ENCODE results near the gene MAP3K5.
"Not testable (repeated sequence)": the region's sequence is repeated elsewhere in the genome, so short reads cannot be mapped to it uniquely, and the experiment has no call there.

MAP3K5 gene

GRCh38 chr6:136607932-136608772 lies 184.1 kb downstream of the MAP3K5 start:
- DNase-seq (ENCODE audit: low spot score) = peak; percentile 70

- no peak for DNase-seq (ENCODE audit: low spot score)
Measured at GRCh38 chr6:136607204-136607931, 184.9 kb downstream of the MAP3K5 start.

DNA sequence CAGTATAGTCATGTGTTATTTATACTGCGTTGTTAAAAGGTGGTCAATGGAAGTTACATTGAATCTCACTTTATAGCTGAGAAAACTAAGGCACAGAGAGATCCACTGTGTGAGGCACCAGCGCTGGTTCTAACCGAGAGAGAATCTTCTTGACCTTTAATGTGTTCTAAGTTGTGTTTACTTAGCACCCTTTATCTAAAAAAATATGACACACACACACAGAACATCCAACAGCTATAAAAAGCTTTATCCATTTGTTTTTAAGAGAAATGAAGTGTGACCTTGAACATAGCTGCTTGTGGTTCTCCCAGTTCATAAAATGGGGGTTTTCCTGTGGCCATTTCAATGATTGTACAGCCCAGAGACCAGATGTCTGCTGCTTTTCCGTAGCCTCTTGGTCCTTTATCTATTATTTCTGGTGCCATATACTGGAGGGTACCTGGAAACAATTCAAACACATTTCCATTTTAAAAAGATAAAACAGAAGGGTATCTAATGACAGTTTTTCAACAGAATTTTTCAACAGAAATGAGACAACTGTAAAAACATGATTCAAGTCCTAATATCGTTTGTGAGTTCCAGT lies 187.3 kb downstream of the MAP3K5 start:
- no peak for DNase-seq (ENCODE audit: low spot score)

- no peak for DNase-seq (ENCODE audit: low spot score)
Measured at GRCh38 chr6:136604328-136604825, 187.9 kb downstream of the MAP3K5 start.

DNA sequence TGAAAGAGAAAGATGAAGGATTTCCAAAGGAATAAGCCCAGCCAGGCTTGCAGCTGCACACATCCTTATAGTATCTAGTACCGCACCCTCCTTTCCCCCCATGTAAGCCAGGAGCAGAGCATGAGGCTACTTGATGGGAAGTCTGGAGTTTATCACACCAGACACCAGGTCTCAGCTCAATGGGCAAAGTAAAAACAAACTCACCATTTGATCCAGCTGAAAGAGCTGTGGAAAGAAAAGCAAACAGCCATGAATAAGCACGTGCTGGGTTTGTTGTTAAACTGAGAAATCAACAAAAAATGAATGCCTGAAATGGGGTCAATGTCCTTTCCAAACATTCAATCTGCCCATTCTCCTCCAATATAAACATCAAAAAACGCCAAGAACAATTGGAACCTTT lies 191.5 kb downstream of the MAP3K5 start:
- no peak for DNase-seq (ENCODE audit: low spot score)

DNA sequence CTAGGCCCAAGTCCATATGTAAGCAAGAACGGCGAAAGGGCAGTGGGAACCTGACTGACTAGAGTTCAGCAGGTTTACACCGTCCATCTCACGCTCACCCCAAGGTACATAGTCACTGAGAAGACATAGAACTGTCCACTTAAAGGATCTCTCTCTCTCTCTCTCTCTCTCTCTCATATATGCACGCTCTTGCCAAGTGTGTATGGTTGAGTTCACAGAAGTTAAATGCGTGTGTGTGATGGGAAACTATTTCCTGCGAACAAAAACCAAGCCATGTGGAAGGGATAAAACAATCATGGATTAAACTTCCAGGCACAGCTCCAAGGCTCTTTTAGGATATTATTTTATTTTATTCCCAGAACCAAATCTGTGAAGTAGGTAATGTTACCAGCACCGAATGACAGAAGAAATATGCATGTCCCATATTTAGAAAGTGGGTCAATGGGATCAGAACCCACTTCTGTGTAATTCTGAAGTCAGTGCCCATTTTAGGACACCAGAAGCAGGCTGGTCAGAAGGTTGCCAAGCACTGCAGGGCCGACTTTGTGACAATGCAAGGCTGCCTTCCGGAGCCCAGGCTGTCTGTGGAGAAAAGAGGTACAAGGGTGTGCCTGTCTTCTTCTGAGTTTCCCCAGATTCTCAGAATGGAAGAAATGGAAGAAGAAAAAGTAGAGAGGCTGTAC lies 192.8 kb downstream of the MAP3K5 start:
- DNase-seq (ENCODE audit: low spot score) = no peak

DNA sequence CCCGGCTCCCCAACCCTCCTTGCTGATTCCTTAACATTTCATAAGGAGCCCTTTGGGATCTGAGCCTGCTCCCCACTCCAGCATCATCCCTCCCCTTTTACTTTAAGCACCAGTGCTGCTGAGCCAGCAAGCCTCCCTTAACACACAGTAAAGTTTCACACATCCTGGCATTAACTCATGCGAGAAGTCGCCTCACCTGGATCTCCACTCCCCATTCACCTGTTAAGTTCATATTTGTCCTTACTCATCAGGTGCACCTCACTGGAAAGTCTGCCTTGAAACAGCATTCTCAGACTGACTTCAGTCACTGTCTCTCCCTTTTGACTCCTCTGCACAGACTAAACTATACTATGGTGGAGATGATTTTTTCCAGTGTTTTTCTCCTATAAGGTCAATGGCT lies 194.2 kb downstream of the MAP3K5 start:
- no peak for DNase-seq (ENCODE audit: low spot score)

DNA sequence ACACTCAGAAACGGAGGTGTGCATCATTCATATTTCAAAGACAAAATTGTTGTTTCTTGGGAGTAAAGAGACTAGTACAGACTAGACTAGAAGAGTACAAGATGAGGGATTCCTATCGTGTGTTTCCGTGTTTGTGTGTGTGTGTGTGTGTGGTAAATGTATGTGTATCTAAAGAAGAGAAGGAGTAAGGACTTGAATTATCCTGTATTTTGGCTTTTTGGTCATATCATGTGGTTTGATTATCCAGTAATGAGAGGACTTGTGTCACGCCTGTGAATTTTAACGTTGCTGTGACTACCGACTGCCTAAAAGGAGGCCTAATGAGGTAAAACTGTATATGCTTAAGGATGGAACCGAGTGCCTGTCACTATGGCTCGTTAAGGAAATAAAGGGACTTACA lies 197.6 kb downstream of the MAP3K5 start:
- DNase-seq (ENCODE audit: low spot score) = no peak

- DNase-seq (ENCODE audit: low spot score) = no peak
Measured at GRCh38 chr6:136593748-136594490, 198.4 kb downstream of the MAP3K5 start.

DNA sequence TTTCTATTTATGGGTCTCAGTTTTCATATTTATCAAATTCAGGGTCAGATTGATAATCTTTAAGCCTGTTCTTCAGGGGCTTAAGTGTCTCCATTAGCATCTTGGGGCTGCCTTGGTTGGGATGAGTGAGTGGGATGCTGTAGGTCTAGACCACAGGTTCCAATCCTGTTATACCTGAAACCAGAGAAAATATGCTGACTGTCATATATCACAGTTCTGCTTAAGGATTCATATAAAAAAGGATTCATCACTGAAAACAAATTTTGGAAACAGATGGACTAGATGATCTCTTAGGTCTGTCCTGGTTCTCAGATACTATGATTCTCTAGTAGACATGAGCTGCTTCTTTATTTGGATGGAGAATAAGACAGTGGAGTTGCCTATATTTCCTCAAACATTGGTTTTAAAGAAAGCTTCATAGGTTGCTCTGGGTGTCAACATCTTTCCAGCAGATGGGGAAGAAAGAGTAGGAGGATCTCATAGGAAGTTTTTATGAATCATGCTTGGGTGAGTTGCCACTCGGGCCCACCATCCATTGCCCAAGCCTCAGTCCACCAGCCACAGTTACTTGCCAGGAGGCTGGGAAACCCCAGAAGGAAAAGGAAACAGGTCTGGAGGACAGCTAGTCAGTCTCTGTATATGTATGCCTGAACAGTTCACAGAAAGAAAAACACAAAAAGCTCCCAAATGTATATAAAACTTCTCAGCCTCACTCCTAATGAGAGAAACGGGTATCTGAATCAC lies 199.2 kb downstream of the MAP3K5 start:
- DNase-seq (ENCODE audit: low spot score) = no peak

DNA sequence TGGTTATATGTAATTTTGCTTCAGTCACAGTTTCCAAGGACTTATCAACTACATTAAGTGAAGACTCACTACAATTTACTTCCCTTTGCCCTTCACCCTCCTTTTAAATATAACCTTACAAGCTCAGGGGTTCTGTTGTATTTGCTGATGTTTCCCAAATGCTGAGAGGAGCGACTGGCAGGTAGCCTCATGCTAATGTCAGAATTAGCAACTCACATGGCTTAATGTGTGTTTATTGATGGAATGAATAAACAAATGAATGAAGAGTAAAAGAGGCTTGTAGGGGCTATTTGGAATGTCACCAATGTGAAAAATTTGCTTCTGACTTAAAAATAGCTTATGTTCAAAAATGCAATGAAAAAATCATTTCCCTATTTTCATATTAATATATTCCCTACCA lies 200.7 kb downstream of the MAP3K5 start:
- no peak for DNase-seq (ENCODE audit: low spot score)

DNA sequence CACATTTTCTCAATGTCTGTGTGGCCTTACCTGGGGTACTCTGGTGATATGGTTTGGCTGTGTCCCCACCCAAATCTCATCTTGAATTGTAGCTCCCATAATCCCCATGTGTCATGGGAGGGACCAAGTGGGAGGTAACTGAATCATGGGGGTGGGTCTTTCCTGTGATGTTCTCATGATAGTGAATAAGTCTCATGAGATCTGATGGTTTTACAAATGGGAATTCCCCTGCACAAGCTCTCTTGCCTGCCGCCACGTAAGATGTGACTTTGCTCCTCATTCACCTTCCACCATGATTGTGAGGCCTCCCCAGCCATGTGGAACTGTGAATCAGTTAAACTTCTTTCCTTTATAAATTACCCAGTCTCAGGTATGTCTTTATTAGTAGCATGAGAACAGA lies 201.4 kb downstream of the MAP3K5 start:
- DNase-seq (ENCODE audit: low spot score) = not testable (repeated sequence)

DNA sequence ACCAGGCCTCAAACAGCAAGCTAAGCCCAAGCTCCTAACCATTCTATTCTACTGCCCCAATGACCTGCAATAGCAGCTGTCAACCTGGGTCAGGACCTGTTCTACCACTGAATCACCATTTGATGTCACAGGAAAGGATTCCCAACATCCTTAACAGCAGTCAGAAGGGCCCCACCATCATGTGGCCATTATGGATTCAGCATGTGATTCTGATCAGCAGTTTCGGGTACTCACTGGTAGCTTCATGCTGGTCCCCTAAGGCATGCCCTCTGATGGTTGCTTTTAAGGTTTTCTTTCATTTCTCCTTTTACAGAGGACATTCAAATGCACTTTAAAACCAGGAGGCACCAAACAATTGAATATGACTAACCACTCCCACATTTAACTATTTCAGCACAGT lies 204.8 kb downstream of the MAP3K5 start:
- DNase-seq (ENCODE audit: low spot score) = no peak

DNA sequence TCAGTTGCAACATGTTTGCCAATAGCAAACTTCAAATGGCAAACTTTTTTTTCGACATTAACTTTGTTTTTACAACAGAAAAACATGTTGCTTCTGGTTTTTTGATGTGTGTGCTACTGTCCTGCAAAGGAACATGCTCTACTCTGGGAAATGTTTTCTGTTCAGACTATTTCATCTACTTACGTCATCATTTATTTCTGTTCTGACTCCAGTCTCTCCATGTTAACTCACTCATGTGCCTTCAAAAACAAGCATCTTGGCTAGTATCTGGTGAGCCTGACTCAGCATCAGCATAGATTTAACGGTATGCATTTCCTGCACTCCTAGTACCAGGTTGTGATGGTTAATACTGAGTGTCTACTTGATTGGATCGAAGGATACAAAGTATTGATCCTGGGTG lies 206.0 kb downstream of the MAP3K5 start:
- DNase-seq (ENCODE audit: low spot score) = no peak

GRCh38 chr6:136585523-136585922 lies 206.8 kb downstream of the MAP3K5 start:
- not testable (repeated sequence) for DNase-seq (ENCODE audit: low spot score)

DNA sequence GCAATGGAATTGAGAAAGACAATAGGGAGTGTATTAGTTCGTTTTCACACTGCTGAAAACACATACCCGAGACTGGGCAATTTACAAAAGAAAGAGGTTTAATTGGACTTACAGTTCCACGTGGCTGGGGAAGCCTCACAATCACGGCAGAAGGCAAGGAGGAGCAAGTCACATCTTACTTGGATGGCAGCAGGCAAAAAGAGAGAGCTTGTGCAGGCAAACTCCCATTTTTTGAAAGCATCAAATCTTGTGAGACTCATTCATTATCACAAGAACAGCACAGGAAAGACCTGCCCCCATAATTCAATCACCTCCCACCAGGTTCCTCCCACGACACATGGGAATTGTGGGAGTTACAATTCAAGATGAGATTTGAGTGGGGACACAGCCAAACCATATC lies 208.0 kb downstream of the MAP3K5 start:
- DNase-seq (ENCODE audit: low spot score) = not testable (repeated sequence)

DNA sequence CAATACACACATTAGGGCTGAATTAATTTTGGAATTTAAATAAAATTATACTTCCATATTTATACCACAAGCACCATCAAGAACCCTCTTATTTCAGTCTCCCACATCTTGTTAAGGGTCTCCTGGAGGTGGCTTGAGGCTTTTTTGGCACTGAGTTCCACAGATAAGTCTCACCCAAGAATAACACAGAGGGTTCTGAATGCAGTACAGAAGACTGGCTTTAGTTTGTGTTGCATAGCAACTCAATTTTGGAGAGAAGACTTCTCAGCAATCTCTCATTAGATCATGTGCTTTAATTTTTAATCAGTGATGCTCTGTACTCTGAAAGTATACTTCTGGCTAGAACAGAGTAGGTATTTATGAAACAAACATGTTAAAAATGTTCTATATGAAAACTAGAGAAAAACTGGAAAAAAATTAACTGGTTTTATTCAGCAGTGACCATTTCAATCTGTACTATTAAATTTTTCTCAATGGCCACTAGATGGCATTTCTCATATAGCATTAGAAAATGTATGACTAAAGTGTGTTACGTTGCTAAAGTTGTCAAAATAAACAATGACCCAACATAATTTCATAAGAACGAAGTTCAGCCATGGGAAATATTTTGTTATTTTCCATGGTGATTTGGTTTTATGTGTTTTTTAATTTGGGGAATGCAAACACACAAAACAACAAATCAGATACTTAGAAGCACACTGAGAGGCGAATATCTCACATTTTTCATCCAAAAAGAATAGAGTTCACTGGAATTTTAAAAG lies 209.4 kb downstream of the MAP3K5 start:
- DNase-seq (ENCODE audit: low spot score) = no peak

GRCh38 chr6:136579800-136580199 lies 212.5 kb downstream of the MAP3K5 start:
- no peak for DNase-seq (ENCODE audit: low spot score)

DNA sequence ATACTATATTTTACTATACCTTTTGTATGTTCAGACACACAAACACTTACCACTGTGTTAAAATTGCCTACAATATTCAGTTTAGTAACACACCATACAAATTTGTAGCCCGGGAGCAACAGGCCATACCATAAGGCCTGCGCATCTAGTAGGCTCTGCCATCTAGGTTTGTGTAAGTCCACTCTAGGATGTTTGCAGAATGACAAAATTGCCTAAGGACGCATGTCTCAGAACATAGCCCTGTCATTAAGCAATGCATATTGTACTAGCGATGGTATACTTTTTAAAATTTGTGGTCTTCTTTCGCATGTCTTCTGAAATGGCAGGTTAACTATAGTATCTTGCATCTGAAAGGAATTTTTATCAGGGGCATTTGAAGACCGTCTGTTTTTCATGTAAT lies 215.5 kb downstream of the MAP3K5 start:
- DNase-seq (ENCODE audit: low spot score) = no peak

DNA sequence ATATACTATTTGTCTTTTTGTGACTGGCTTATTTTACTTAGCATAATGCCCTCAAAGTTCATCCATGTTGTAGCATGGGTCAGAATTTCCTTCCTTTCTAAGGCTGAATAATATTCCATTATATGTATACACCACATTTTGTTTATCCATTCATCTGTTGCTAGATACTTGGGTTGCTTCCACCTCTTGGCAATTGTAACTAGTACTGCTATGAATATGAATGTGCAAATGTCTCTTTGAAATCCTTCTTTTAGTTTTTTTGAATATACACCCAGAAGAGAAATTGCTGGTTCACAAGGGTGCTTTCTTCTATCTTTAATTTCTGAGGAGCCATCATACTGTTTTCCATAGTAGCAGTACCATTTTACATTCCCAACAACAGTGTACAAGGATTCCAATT lies 220.8 kb downstream of the MAP3K5 start:
- DNase-seq (ENCODE audit: low spot score) = no peak
